OCI-LY1 (cell line): ENCODE results near the gene MATN3.
A peak's percentile ranks its signal among the peaks of the same experiment; 100 is the strongest.

Experiments used
- H2AFZ ChIP-seq: fragments of 200-600 bp; sonication (generic), shearing (Covaris generic); 2 replicates; pipeline ENCODE4 v1.6.0; 2014; ENCODE audit warnings: antibody characterized with exemption, mild to moderate bottlenecking, low read length
- H3F3A ChIP-seq: fragments of 200-600 bp; sonication (generic), shearing (Covaris generic); 2 replicates; pipeline ENCODE4 v1.6.0; 2014; ENCODE audit warnings: mild to moderate bottlenecking, antibody characterized with exemption, low read length, moderate library complexity; ENCODE audit not compliant: insufficient read depth
- H3K27ac ChIP-seq: fragments of 200-600 bp; sonication (generic); 2 replicates; pipeline ENCODE4 v1.5.1; 2014; ENCODE audit warnings: low read length, mixed run types, mild to moderate bottlenecking, low read depth; ENCODE audit not compliant: poor library complexity, severe bottlenecking
- H3K27me3 ChIP-seq: fragments of 200-600 bp; sonication (generic); 2 replicates; pipeline ENCODE4 v1.6.0; 2014; ENCODE audit warnings: antibody characterized with exemption, mild to moderate bottlenecking, low read length, moderate library complexity; ENCODE audit not compliant: insufficient read depth
- H3K36me3 ChIP-seq: fragments of 200-600 bp; sonication (generic); 2 replicates; pipeline ENCODE4 v1.6.1; 2014; ENCODE audit warnings: mild to moderate bottlenecking, antibody characterized with exemption, low read length, moderate library complexity, mixed read lengths; ENCODE audit not compliant: insufficient read depth
- H3K4me1 ChIP-seq: fragments of 200-600 bp; sonication (generic); 2 replicates; pipeline ENCODE4 v1.5.1; 2014; ENCODE audit warnings: mild to moderate bottlenecking, low read length, moderate library complexity; ENCODE audit not compliant: insufficient read depth, severe bottlenecking
- H3K4me2 ChIP-seq: fragments of 200-600 bp; sonication (generic), shearing (Covaris generic); 2 replicates; pipeline ENCODE4 v1.6.1; 2014; ENCODE audit warnings: low read length
- H3K4me3 ChIP-seq: fragments of 200-600 bp; sonication (generic); 2 replicates; pipeline ENCODE4 v1.5.1; 2014; ENCODE audit warnings: low read length, low read depth, mild to moderate bottlenecking, mixed read lengths; ENCODE audit not compliant: poor library complexity, severe bottlenecking
- H3K79me2 ChIP-seq: fragments of 200-600 bp; shearing (Covaris generic); 2 replicates; pipeline ENCODE4 v1.6.1; 2016; ENCODE audit warnings: mixed run types, low read length, mixed read lengths; ENCODE audit not compliant: insufficient read depth
- H3K9ac ChIP-seq: fragments of 200-600 bp; sonication (generic), shearing (Covaris generic); 2 replicates; pipeline ENCODE4 v1.6.1; 2014; ENCODE audit warnings: mild to moderate bottlenecking, low read length, mixed read lengths
- H3K9me2 ChIP-seq: fragments of 200-600 bp; sonication (generic), shearing (Covaris generic); 2 replicates; pipeline ENCODE4 v1.6.1; 2014; ENCODE audit warnings: low read depth, mild to moderate bottlenecking, low read length, mixed read lengths
- H3K9me3 ChIP-seq: fragments of 200-600 bp; shearing (Covaris generic); 2 replicates; pipeline ENCODE4 v1.6.1; 2014; ENCODE audit warnings: low read length, mixed read lengths
- H4K20me1 ChIP-seq: fragments of 200-600 bp; sonication (generic), shearing (Covaris generic); 2 replicates; pipeline ENCODE4 v1.6.0; 2016; ENCODE audit warnings: mild to moderate bottlenecking, low read length; ENCODE audit not compliant: insufficient read depth
- EZH2 ChIP-seq: fragments of 200-600 bp; sonication (generic), shearing (Covaris generic); IDR thresholded peaks from 2 replicates; pipeline ENCODE4 v1.8.0; 2017; ENCODE audit warnings: borderline replicate concordance, mixed run types, mild to moderate bottlenecking, antibody characterized with exemption, low read length, moderate library complexity, mixed read lengths
- TF ChIP-seq, protein P1 (sequence below): fragments of 200-600 bp; sonication (generic), shearing (Covaris generic); IDR thresholded peaks from 2 replicates; pipeline ENCODE4 v1.5.1; 2017; ENCODE audit warnings: mild to moderate bottlenecking, antibody characterized with exemption, low read length, moderate library complexity, mixed read lengths

MATN3 gene

DNA sequence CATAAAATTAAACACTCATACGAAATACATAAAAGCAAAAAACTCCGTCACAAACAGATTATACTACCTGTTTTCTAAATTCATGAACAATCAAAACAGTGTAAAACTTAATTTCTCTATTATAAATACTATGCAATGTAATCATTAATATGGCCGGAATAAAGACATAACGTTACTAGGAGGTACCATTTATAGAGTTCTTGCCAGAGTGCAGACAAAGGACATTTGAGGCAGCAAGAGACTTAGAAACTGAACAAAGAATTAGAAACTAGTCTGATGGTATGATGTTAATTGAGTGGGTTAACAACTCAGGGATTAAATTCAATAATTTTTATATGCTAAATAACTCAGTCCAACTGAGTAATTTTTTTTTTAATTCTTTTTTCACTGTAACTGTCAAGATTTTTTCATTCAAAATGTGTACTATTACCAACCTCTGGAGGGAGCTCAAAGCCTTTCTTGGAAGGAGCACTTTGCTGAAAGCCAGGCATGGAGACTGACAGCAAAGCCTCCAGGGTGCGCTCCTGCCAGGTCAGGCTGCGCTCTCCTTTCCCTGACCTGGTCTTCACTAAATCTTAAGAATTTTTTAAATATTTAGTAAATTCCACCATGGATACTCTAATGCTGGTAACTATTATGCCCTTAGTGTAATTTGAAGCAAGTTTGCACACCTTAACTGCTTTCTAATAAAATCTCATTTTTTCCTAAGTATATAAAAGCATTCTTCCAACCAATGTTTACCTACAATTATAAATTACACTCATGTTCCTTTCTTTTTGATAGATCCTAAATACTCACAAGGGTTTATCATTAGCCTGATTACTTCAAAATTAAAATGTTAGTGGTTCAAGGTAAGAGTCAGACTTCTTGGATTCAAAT lies 56.7 kb downstream of the MATN3 start:
- Histone ChIP-seq H3F3A (no peaks in the 10 kb centered on the region), H3K4me2 (no peak overlapping the region), H3K27ac (no peak overlapping the region), H3K9me2 (no peaks in the 10 kb centered on the region), H3K4me1 (no peaks in the 10 kb centered on the region), H3K9ac (no peak overlapping the region), H4K20me1 (no peaks in the 10 kb centered on the region), H2AFZ (no peak overlapping the region), H3K4me3 (no peak overlapping the region), H3K27me3 (no peaks in the 10 kb centered on the region), H3K36me3 (peaks cover 3% of the 10 kb centered on the region; the same call in 1 of the 2 replicates), H3K9me3 (no peaks in the 10 kb centered on the region), H3K79me2 (no peaks in the 10 kb centered on the region)
- TF ChIP-seq, protein P1, sequence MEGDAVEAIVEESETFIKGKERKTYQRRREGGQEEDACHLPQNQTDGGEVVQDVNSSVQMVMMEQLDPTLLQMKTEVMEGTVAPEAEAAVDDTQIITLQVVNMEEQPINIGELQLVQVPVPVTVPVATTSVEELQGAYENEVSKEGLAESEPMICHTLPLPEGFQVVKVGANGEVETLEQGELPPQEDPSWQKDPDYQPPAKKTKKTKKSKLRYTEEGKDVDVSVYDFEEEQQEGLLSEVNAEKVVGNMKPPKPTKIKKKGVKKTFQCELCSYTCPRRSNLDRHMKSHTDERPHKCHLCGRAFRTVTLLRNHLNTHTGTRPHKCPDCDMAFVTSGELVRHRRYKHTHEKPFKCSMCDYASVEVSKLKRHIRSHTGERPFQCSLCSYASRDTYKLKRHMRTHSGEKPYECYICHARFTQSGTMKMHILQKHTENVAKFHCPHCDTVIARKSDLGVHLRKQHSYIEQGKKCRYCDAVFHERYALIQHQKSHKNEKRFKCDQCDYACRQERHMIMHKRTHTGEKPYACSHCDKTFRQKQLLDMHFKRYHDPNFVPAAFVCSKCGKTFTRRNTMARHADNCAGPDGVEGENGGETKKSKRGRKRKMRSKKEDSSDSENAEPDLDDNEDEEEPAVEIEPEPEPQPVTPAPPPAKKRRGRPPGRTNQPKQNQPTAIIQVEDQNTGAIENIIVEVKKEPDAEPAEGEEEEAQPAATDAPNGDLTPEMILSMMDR = peak; percentile 92
- no peak for TF ChIP-seq EZH2

DNA sequence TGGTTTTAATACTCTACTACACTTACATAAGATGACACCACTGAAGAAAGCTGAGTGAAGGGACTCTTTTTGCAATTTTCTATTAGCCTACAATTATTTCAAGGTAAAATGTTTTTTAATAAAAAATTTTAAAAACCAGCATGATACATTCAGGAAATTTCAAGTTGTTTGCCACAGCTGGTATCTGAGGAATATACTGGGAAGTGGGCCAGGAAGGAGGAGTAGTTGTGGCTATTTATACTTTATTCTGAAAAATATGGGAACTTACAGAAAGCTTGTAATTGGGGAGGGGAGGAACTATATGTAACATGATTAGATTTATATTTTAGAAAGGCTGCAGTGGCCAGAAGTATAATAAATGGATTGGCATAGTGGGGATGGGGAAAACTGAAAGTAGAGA lies 63.4 kb downstream of the MATN3 start:
- H3K4me3 ChIP-seq = no peak overlapping the region
- no peaks in the 10 kb centered on the region for H4K20me1 ChIP-seq
- H2AFZ ChIP-seq = no peak overlapping the region
- H3F3A ChIP-seq = no peaks in the 10 kb centered on the region
- H3K9ac ChIP-seq = no peak overlapping the region
- no peaks in the 10 kb centered on the region for H3K9me2 ChIP-seq
- no peaks in the 10 kb centered on the region for H3K9me3 ChIP-seq
- no peak overlapping the region for H3K27ac ChIP-seq
- H3K27me3 ChIP-seq = no peaks in the 10 kb centered on the region
- peaks cover 3% of the 10 kb centered on the region; the same call in 1 of the 2 replicates for H3K36me3 ChIP-seq
- H3K4me1 ChIP-seq = no peaks in the 10 kb centered on the region
- TF ChIP-seq EZH2 = no peak
- no peaks in the 10 kb centered on the region for H3K79me2 ChIP-seq
- no peak overlapping the region for H3K4me2 ChIP-seq

DNA sequence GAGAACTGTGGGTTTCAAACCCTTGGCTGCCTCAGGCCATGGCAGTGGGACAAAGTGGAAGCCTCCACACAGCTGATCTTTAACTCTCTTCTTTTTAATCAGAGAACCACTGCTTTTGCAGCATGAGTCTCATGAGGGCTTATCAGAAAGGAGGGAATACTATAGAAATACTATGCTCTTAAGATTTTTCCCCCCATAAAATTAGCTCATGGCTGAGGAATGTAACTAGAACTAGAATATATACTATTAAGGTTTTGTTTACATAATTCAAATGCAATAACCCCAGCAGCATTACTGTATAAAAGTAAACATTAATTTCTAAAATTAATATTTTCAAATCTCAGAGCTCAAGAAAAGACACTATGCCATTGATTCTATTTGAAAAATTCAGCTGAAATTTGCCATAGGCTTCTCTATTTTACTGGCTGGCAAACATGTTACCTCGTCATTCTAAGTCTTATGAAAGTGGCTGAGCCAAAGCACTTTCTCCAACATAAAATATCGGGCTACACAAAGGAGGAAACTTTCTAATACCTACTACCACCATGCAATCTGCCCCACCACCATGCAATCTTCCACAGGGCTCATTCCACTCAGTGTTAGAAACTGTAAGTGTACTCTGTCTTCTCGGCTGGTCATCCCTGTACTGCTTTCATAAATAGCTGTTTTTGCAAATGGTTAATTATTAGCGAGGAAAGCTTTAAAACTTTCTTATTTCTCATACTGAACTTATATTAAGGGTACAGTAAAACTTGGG lies 65.1 kb downstream of the MATN3 start:
- H3K79me2 ChIP-seq = no peaks in the 10 kb centered on the region
- H3K36me3 ChIP-seq = peaks cover 2% of the 10 kb centered on the region; the same call in 1 of the 2 replicates
- H3K27ac ChIP-seq = no peak overlapping the region
- no peak overlapping the region for H3K4me2 ChIP-seq
- H3F3A ChIP-seq = no peaks in the 10 kb centered on the region
- no peak overlapping the region for H3K4me3 ChIP-seq
- H3K9ac ChIP-seq = no peak overlapping the region
- H3K4me1 ChIP-seq = no peaks in the 10 kb centered on the region
- H3K27me3 ChIP-seq = no peaks in the 10 kb centered on the region
- TF ChIP-seq EZH2 = no peak
- TF ChIP-seq, protein P1 = no peak
- no peaks in the 10 kb centered on the region for H3K9me2 ChIP-seq
- no peaks in the 10 kb centered on the region for H3K9me3 ChIP-seq
- no peaks in the 10 kb centered on the region for H4K20me1 ChIP-seq
- no peak overlapping the region for H2AFZ ChIP-seq
